H9 (cell line): ENCODE data around the gene ARHGAP24. TPM values are rescaled to one million over a fixed set of nuclear protein-coding genes. Genes with fewer than 3 reads are reported as not detected.
A peak's percentile ranks its signal among the peaks of the same experiment; 100 is the strongest.

Source experiments
- DNase-seq: peaks from one replicate; pipeline ENCODE4 v3.0.0-alpha.2; 2017
- H2AFZ ChIP-seq: one replicate; pipeline ENCODE4 v1.6.1; 2013; ENCODE audit warnings: mild to moderate bottlenecking, low read length, control low read depth, moderate library complexity
- H2AK5ac ChIP-seq: 2 replicates; pipeline ENCODE4 v1.6.1; 2013; ENCODE audit warnings: low read length, control low read depth, mixed read lengths; ENCODE audit not compliant: insufficient read length
- H2BK120ac ChIP-seq: one replicate; pipeline ENCODE4 v1.6.1; 2013; ENCODE audit warnings: low read depth, mild to moderate bottlenecking, low read length, control low read depth, inconsistent platforms; ENCODE audit not compliant: poor library complexity, severe bottlenecking
- H2BK12ac ChIP-seq: 2 replicates; pipeline ENCODE4 v1.6.1; 2013; ENCODE audit warnings: low read length, control low read depth, mixed read lengths, low read depth; ENCODE audit not compliant: insufficient read length
- H2BK15ac ChIP-seq: 2 replicates; pipeline ENCODE4 v1.6.1; 2013; ENCODE audit warnings: low read depth, low read length, control low read depth
- H2BK20ac ChIP-seq: one replicate; pipeline ENCODE4 v1.6.1; 2013; ENCODE audit warnings: low read depth, mild to moderate bottlenecking, low read length, control low read depth, inconsistent platforms; ENCODE audit not compliant: poor library complexity, severe bottlenecking
- H2BK5ac ChIP-seq: 2 replicates; pipeline ENCODE4 v1.6.1; 2013; ENCODE audit warnings: low read length, control low read depth, mixed read lengths; ENCODE audit not compliant: insufficient read length
- H3K14ac ChIP-seq: 2 replicates; pipeline ENCODE4 v1.6.1; 2013; ENCODE audit warnings: low read length, control low read depth; ENCODE audit not compliant: insufficient read depth
- H3K18ac ChIP-seq: 2 replicates; pipeline ENCODE4 v1.6.1; 2013; ENCODE audit warnings: low read depth, mild to moderate bottlenecking, mixed read lengths, low read length, control low read depth; ENCODE audit not compliant: insufficient read length
- H3K23ac ChIP-seq: 2 replicates; pipeline ENCODE4 v1.6.1; 2013; ENCODE audit warnings: low read length, control low read depth, mixed read lengths, low read depth; ENCODE audit not compliant: insufficient read length
- H3K23me2 ChIP-seq: 2 replicates; pipeline ENCODE4 v1.6.1; 2013; ENCODE audit warnings: low read depth, mild to moderate bottlenecking, mixed read lengths, low read length, control low read depth; ENCODE audit not compliant: insufficient read length, poor library complexity, severe bottlenecking
- H3K27ac ChIP-seq: 2 replicates; pipeline ENCODE4 v1.5.1; 2013; ENCODE audit warnings: low read length, control low read depth, mixed read lengths, low read depth; ENCODE audit not compliant: insufficient read length
- H3K27me3 ChIP-seq: 2 replicates; pipeline ENCODE4 v1.6.1; 2013; ENCODE audit warnings: low read length, control low read depth, inconsistent platforms; ENCODE audit not compliant: insufficient read depth
- H3K4ac ChIP-seq: 2 replicates; pipeline ENCODE4 v1.6.1; 2013; ENCODE audit warnings: low read depth, mild to moderate bottlenecking, control low read depth, inconsistent platforms, low read length, moderate library complexity
- H3K4me1 ChIP-seq: 2 replicates; pipeline ENCODE4 v1.6.1; 2013; ENCODE audit warnings: low read length, control low read depth, inconsistent platforms; ENCODE audit not compliant: insufficient read depth
- H3K4me2 ChIP-seq: 2 replicates; pipeline ENCODE4 v1.6.1; 2013; ENCODE audit warnings: low read length, control low read depth, mixed read lengths; ENCODE audit not compliant: insufficient read length, insufficient read depth
- H3K56ac ChIP-seq: 2 replicates; pipeline ENCODE4 v1.6.1; 2013; ENCODE audit warnings: low read depth, mild to moderate bottlenecking, mixed read lengths, low read length, control low read depth; ENCODE audit not compliant: insufficient read length
- H3K79me1 ChIP-seq: 2 replicates; pipeline ENCODE4 v1.6.1; 2013; ENCODE audit warnings: low read depth, mild to moderate bottlenecking, moderate library complexity, low read length, control low read depth, inconsistent platforms; ENCODE audit not compliant: insufficient read depth, poor library complexity, severe bottlenecking
- H3K79me2 ChIP-seq: 2 replicates; pipeline ENCODE4 v1.6.1; 2013; ENCODE audit warnings: low read length, control low read depth, inconsistent platforms; ENCODE audit not compliant: insufficient read depth
- H3K9ac ChIP-seq: 2 replicates; pipeline ENCODE4 v1.6.1; 2013; ENCODE audit warnings: low read length, control low read depth, mixed read lengths; ENCODE audit not compliant: insufficient read length; ENCODE audit errors: extremely low read depth
- H3K9me3 ChIP-seq: one replicate; pipeline ENCODE4 v1.6.1; 2013; ENCODE audit warnings: low read depth, low read length, inconsistent platforms; ENCODE audit not compliant: control insufficient read depth
- H3T11ph ChIP-seq: one replicate; pipeline ENCODE4 v1.6.1; 2013; ENCODE audit warnings: mild to moderate bottlenecking, low read length, control low read depth, inconsistent platforms
- H4K20me1 ChIP-seq: one replicate; pipeline ENCODE4 v1.6.1; 2013; ENCODE audit not compliant: control insufficient read depth, insufficient read length, insufficient read depth
- H4K5ac ChIP-seq: 2 replicates; pipeline ENCODE4 v1.6.1; 2013; ENCODE audit warnings: low read depth, mild to moderate bottlenecking, mixed read lengths, low read length, control low read depth; ENCODE audit not compliant: insufficient read length
- H4K8ac ChIP-seq: replicated peaks from 2 replicates; pipeline ENCODE4 v1.6.1; 2013; ENCODE audit warnings: low read length, control low read depth, mixed read lengths, low read depth; ENCODE audit not compliant: insufficient read length
- H4K91ac ChIP-seq: 2 replicates; pipeline ENCODE4 v1.6.1; 2013; ENCODE audit warnings: low read depth, mild to moderate bottlenecking, moderate library complexity, mixed read lengths, low read length, control low read depth; ENCODE audit not compliant: insufficient read length
- H3K27ac Mint-ChIP-seq, 3 experiments: 2 replicates in 2 of 3; 3 replicates in 1 of 3; pipeline ENCODE4 v1.8.0; 2020 to 2021; ENCODE audit warnings: mixed read lengths in 3 of 3, mild to moderate bottlenecking in 1 of 3, moderate library complexity in 1 of 3
- H3K27me3 Mint-ChIP-seq: 2 replicates; pipeline ENCODE4 v1.8.0; 2021; ENCODE audit warnings: low read depth, mild to moderate bottlenecking, moderate library complexity, mixed read lengths
- H3K36me3 Mint-ChIP-seq, 3 experiments: 2 replicates in 2 of 3; 3 replicates in 1 of 3; pipeline ENCODE4 v1.8.0; 2020 to 2021; ENCODE audit warnings: low read depth in 3 of 3, mixed read lengths in 3 of 3; ENCODE audit not compliant: insufficient read depth in 1 of 3
- H3K4me1 Mint-ChIP-seq, 2 experiments: 2 replicates each; pipeline ENCODE4 v1.8.0; 2020; ENCODE audit warnings: mixed read lengths in 2 of 2
- H3K4me3 Mint-ChIP-seq, 2 experiments: 2 replicates in 1 of 2; 3 replicates in 1 of 2; pipeline ENCODE4 v1.8.0; 2020 to 2021; ENCODE audit warnings: mild to moderate bottlenecking in 2 of 2, mixed read lengths in 2 of 2, moderate library complexity in 1 of 2
- H3K9me3 Mint-ChIP-seq, 2 experiments: 2 replicates in 1 of 2; 3 replicates in 1 of 2; pipeline ENCODE4 v1.8.0; 2020; ENCODE audit warnings: mild to moderate bottlenecking in 2 of 2, mixed read lengths in 2 of 2, moderate library complexity in 1 of 2
- WGBS: extraction: QIAGEN DNeasy Blood & Tissue Kit; methylation state at CpG from one replicate; pipeline ENCODE4 v1.1.7; 2013; ENCODE audit warnings: missing lambda C conversion rate, low lambda C conversion rate, mixed read lengths; ENCODE audit not compliant: insufficient read length; ENCODE audit errors: extremely low coverage; 5-methylcytosine and 5-hydroxymethylcytosine counted together
- total RNA-seq: library from RNA; stranded (reverse); gene quantifications from 2 replicates; pipeline ENCODE4 v1.2.1, GENCODE V29; 2021
- TF ChIP-seq, protein P1 (sequence below): fragments of 200-600 bp; sonication (generic); conservative IDR thresholded peaks from 3 replicates; pipeline ENCODE4 v1.8.0; 2021; ENCODE audit warnings: antibody characterized with exemption, mild to moderate bottlenecking

ARHGAP24 gene
- total RNA-seq, 1 experiment from 2014 or later = 0.37 TPM

DNA sequence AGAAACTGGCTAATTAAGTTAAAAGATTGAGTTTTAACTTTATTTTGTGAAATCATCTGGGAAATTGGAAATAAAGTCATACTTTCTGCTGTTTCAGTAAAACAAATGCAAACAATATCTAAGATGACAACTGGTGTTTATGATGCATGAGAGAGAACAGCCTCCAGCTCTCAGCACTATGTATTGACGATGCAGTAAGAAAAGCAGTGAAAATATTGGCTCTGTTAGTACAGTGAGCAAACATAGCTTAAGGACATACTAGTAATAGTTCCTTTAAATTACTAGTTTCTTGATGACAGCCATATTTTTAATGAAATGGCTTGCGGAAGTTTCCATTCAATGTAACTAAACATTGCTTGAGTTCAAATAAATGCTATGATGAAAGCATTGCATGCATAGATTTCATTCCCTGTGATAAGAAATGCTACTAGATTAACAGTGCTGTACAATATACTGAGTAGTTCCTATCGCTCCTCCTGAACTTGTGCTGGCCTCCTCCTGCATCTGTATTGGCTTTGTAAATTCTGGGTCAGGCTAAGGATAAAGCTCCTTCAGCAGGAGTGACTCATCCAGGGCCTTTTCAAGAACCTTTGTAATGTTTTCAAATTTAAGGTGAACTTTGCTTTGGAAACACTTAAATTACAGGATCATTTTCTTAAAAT, 11.6 kb downstream of the ARHGAP24 start:
- H4K91ac ChIP-seq = no peak overlapping the region
- no peak overlapping the region for H2BK20ac ChIP-seq
- H3K27ac ChIP-seq = no peak overlapping the region
- H3K56ac ChIP-seq = no peak overlapping the region
- TF ChIP-seq, protein P1, sequence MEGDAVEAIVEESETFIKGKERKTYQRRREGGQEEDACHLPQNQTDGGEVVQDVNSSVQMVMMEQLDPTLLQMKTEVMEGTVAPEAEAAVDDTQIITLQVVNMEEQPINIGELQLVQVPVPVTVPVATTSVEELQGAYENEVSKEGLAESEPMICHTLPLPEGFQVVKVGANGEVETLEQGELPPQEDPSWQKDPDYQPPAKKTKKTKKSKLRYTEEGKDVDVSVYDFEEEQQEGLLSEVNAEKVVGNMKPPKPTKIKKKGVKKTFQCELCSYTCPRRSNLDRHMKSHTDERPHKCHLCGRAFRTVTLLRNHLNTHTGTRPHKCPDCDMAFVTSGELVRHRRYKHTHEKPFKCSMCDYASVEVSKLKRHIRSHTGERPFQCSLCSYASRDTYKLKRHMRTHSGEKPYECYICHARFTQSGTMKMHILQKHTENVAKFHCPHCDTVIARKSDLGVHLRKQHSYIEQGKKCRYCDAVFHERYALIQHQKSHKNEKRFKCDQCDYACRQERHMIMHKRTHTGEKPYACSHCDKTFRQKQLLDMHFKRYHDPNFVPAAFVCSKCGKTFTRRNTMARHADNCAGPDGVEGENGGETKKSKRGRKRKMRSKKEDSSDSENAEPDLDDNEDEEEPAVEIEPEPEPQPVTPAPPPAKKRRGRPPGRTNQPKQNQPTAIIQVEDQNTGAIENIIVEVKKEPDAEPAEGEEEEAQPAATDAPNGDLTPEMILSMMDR = no peak
- no peak for DNase-seq
- no peaks in the 10 kb centered on the region for H3K9me3 ChIP-seq
- no peaks in the 10 kb centered on the region for H3K27me3 ChIP-seq
- H3K4ac ChIP-seq = no peak overlapping the region
- no peak overlapping the region for H4K5ac ChIP-seq
- H2BK5ac ChIP-seq = no peak overlapping the region
- no peak overlapping the region for H3T11ph ChIP-seq
- H3K27me3 Mint-ChIP-seq = peaks cover under 1% of the 10 kb centered on the region; the same call in 1 of the 2 replicates
- no peaks in the 10 kb centered on the region; the same call in 1 of the 2 replicates for H3K4me1 ChIP-seq
- no peak overlapping the region for H4K8ac ChIP-seq
- no peak overlapping the region for H2AK5ac ChIP-seq
- no peak overlapping the region for H3K14ac ChIP-seq
- H3K79me1 ChIP-seq = no peaks in the 10 kb centered on the region
- no peak overlapping the region for H3K18ac ChIP-seq
- H3K4me1 Mint-ChIP-seq = peaks cover 16 to 19% of the 10 kb centered on the region in 2 experiments
- no peak overlapping the region for H2BK120ac ChIP-seq
- no peaks in the 10 kb centered on the region for H3K9me3 Mint-ChIP-seq
- H3K23ac ChIP-seq = no peak overlapping the region
- no peaks in the 10 kb centered on the region for H4K20me1 ChIP-seq
- no peak overlapping the region for H3K9ac ChIP-seq
- H2BK15ac ChIP-seq = no peak overlapping the region
- H2AFZ ChIP-seq = no peak overlapping the region
- H3K23me2 ChIP-seq = no peaks in the 10 kb centered on the region
- peak overlapping the region in 2 of 3 experiments; percentile 51 to 79; a peak in 1 of 7 replicates for H3K27ac Mint-ChIP-seq
- no peak overlapping the region for H3K4me2 ChIP-seq
- WGBS = no CpG with 5 or more reads among the region's 3 CpGs
- H3K4me3 Mint-ChIP-seq = no peak overlapping the region
- no peaks in the 10 kb centered on the region for H3K79me2 ChIP-seq
- no peaks in the 10 kb centered on the region for H3K36me3 Mint-ChIP-seq
- no peak overlapping the region for H2BK12ac ChIP-seq
